Subcutaneous adipose tissue (tissue), 4 donors: ENCODE measurements around the gene INS. TPM values are rescaled to one million over a fixed set of nuclear protein-coding genes. Genes with fewer than 3 reads are reported as not detected.

Experiments
- total RNA-seq, 4 donors: library from RNA; depleted of rRNA; stranded (reverse); fragments of >200 nt; gene quantifications; one replicate each; pipeline ENCODE4 v1.1.0, GENCODE V29; 2016
- TF ChIP-seq, protein P1 (sequence below): fragments of 450-650 bp; IDR thresholded peaks from one replicate; pipeline ENCODE4 v1.5.1; 2016; ENCODE audit warnings: low read depth, mild to moderate bottlenecking, control low read depth, antibody characterized with exemption, moderate library complexity

INS gene
- total RNA-seq, 4 donors from 2014 or later = not detected

DNA sequence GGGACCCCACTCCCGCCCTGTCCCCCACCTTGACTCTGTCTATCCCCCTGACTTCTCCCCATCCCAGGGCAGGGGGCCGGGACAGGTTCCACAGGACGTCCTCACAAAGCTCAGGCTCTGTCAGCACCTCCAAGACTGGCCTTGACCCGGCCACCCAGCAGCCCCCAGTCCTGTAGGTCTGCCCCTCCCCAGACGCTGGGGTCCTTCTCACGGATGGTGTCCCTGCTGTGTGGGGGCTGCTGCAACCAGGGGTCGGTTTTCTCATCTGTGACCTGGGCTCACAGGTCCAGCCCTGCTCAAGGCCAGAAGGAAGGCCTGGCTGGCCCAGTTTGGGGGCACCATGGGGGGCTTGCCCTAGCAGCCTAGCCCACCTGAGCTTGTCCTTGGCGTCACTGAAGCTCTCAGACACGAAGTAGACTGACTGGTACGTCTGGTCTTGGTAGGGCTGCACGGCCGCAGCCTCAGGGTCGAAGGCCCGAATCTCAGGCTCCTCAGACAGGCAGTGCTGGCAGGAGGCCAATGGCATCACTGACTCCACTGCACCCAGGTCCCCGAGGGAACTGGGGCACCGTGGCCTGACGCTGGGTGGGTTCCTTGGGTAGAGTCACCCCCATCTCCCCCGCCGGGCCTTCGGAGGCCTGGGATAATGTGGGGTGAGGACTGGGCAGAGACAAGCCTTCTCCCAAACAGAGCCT is 4.0 kb upstream of the INS start:
- TF ChIP-seq, protein P1, sequence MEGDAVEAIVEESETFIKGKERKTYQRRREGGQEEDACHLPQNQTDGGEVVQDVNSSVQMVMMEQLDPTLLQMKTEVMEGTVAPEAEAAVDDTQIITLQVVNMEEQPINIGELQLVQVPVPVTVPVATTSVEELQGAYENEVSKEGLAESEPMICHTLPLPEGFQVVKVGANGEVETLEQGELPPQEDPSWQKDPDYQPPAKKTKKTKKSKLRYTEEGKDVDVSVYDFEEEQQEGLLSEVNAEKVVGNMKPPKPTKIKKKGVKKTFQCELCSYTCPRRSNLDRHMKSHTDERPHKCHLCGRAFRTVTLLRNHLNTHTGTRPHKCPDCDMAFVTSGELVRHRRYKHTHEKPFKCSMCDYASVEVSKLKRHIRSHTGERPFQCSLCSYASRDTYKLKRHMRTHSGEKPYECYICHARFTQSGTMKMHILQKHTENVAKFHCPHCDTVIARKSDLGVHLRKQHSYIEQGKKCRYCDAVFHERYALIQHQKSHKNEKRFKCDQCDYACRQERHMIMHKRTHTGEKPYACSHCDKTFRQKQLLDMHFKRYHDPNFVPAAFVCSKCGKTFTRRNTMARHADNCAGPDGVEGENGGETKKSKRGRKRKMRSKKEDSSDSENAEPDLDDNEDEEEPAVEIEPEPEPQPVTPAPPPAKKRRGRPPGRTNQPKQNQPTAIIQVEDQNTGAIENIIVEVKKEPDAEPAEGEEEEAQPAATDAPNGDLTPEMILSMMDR = no peak

DNA sequence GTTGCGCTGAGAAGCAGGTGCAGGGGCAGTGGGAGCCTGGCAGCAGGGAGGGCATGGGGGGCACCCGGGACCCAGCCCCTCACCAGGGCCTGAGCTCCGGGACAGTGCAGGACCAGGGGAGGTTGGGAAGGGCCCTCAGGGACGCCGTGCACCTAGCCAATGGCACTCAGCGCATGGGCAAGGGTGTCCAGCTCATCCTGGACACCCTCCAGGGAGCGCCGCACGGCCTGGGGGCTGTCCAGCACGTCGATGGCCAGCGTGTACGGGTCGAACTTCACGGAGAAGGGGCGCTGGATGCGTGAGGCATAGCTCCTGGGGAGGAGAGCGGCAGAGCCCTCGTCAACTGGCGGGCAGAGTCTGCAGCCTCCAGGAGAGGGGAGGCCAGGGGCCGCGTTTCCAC is 3.1 kb upstream of the INS start:
- TF ChIP-seq, protein P1 = no peak

- TF ChIP-seq, protein P1 = no peak
These were observed 2.5 kb upstream of the INS start for GRCh38 chr11:2163428-2163978.

DNA sequence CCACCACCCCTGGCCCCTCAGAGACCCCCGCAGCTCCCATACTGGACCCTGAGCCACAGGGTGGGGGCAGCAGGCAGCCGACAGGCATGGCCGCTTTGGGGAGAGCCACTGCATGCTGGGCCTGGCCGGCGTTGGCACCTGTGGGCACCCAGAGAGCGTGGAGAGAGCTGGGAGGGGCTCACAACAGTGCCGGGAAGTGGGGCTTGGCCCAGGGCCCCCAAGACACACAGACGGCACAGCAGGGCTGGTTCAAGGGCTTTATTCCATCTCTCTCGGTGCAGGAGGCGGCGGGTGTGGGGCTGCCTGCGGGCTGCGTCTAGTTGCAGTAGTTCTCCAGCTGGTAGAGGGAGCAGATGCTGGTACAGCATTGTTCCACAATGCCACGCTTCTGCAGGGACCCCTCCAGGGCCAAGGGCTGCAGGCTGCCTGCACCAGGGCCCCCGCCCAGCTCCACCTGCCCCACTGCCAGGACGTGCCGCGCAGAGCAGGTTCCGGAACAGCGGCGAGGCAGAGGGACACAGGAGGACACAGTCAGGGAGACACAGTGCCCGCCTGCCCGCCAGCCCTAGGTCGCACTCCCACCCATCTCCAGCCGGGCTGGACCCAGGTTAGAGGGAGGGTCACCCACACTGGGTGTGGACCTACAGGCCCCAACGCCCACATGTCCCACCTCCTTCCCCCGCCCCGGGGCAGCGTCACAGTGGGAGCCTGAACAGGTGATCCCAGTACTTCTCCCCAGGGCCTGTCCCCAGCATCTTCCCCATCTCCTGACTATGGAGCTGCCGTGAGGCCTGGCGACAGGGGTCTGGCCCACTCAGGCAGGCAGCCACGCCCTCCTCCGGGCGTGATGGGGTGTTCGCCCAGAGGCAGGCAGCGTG is 1.2 kb downstream of the INS start:
- TF ChIP-seq, protein P1 = no peak

- TF ChIP-seq, protein P1 = no peak
These were observed 2.0 kb downstream of the INS start for GRCh38 chr11:2158966-2159365.

GRCh38 chr11:2158296-2158737 is 2.7 kb downstream of the INS start:
- TF ChIP-seq, protein P1 = no peak

GRCh38 chr11:2157294-2158040 is 3.5 kb downstream of the INS start:
- TF ChIP-seq, protein P1 = no peak
